H1 (cell line): ENCODE data around the gene AK8. TPM values are rescaled to one million over a fixed set of nuclear protein-coding genes. Genes with fewer than 3 reads are reported as not detected.

ENCODE experiments used
- CTCF ChIA-PET: fragments of 300-600 bp; sonication (Branson Sonifier 250); formaldehyde crosslinking; loops from one replicate; lab custom pipeline; 2021; ENCODE audit not compliant: partially characterized antibody; lab: Charles Lee
- POLR2A ChIA-PET: fragments of 300-600 bp; sonication (Branson Sonifier 250); formaldehyde crosslinking; loops from one replicate; lab custom pipeline; 2021; ENCODE audit warnings: inconsistent platforms; ENCODE audit not compliant: partially characterized antibody; lab: Charles Lee
- DNase-seq, 2 experiments: peaks; one replicate each; pipeline versions ENCODE4 v3.0.0 to v3.0.0-alpha.2; 2010 to 2022; ENCODE audit warnings: low spot score in 2 of 2, low read depth in 1 of 2, mixed read lengths in 1 of 2
- FAIRE-seq: peaks from 2 replicates; lab custom pipeline; 2011; peaks lifted over from hg19 to GRCh38; lab: Jason Lieb, UNC
- H2AFZ ChIP-seq: 2 replicates; pipeline ENCODE4 v1.8.1; 2012; ENCODE audit warnings: low read length, inconsistent platforms
- H2AK5ac ChIP-seq: 2 replicates; pipeline ENCODE4 v1.6.1; 2013; ENCODE audit warnings: low read depth, low read length
- H2BK120ac ChIP-seq: replicated peaks from 2 replicates; pipeline ENCODE3; 2013; ENCODE audit warnings: low read depth, low read length, inconsistent platforms
- H2BK12ac ChIP-seq: 2 replicates; pipeline ENCODE4 v1.6.1; 2013; ENCODE audit warnings: low read depth, low read length
- H2BK15ac ChIP-seq: 2 replicates; pipeline ENCODE4 v1.6.1; 2013; ENCODE audit warnings: low read length
- H2BK20ac ChIP-seq: 2 replicates; pipeline ENCODE4 v1.6.1; 2013; ENCODE audit warnings: low read length
- H2BK5ac ChIP-seq: 2 replicates; pipeline ENCODE4 v1.6.1; 2013; ENCODE audit warnings: low read depth, low read length
- H3K14ac ChIP-seq: 2 replicates; pipeline ENCODE4 v1.6.1; 2013; ENCODE audit warnings: inconsistent platforms; ENCODE audit not compliant: insufficient read length
- H3K18ac ChIP-seq: 2 replicates; pipeline ENCODE4 v1.6.1; 2013; ENCODE audit warnings: low read length; ENCODE audit errors: extremely low read depth
- H3K23ac ChIP-seq: 2 replicates; pipeline ENCODE4 v1.6.1; 2013; ENCODE audit warnings: inconsistent platforms; ENCODE audit not compliant: insufficient read length
- H3K23me2 ChIP-seq: 2 replicates; pipeline ENCODE4 v1.6.1; 2013; ENCODE audit warnings: low read depth, low read length
- H3K27ac ChIP-seq: 2 replicates; pipeline ENCODE4 v1.6.1; 2011; ENCODE audit warnings: low read depth, low read length, inconsistent platforms
- H3K27me3 ChIP-seq, 4 experiments: replicated peaks in 1 of 4; 1 replicate in 1 of 4; 2 replicates in 3 of 4; pipeline versions ENCODE4 v1.6.1 to v1.8.1; 2011 to 2013; ENCODE audit warnings: low read length in 3 of 4, mild to moderate bottlenecking in 3 of 4, inconsistent platforms in 2 of 4, mixed read lengths in 2 of 4, moderate library complexity in 1 of 4; ENCODE audit not compliant: control insufficient read depth in 3 of 4, insufficient read depth in 3 of 4; ENCODE audit errors: extremely low read depth in 1 of 4
- H3K36me3 ChIP-seq, 4 experiments: 2 replicates each; pipeline versions ENCODE4 v1.6.1 to v1.8.1; 2011 to 2013; ENCODE audit warnings: mild to moderate bottlenecking in 4 of 4, low read length in 3 of 4, moderate library complexity in 2 of 4, control low read depth in 1 of 4, inconsistent platforms in 1 of 4; ENCODE audit not compliant: insufficient read depth in 4 of 4, control insufficient read depth in 2 of 4
- H3K4ac ChIP-seq: replicated peaks from 2 replicates; pipeline ENCODE3; 2013; ENCODE audit warnings: low read length, low read depth, mixed read lengths, inconsistent platforms; ENCODE audit not compliant: insufficient read length
- H3K4me1 ChIP-seq, 4 experiments: replicated peaks in 1 of 4; 1 replicate in 1 of 4; 2 replicates in 3 of 4; pipeline versions ENCODE4 v1.6.1 to v1.8.1; 2011 to 2013; ENCODE audit warnings: low read length in 3 of 4, inconsistent platforms in 2 of 4, mixed read lengths in 1 of 4; ENCODE audit not compliant: insufficient read depth in 4 of 4, control insufficient read depth in 3 of 4
- H3K4me2 ChIP-seq, 2 experiments: 2 replicates each; pipeline versions ENCODE4 v1.6.1 to v1.8.1; 2011 to 2013; ENCODE audit warnings: low read depth in 2 of 2, low read length in 2 of 2, control low read depth in 1 of 2, inconsistent platforms in 1 of 2, mild to moderate bottlenecking in 1 of 2; ENCODE audit not compliant: insufficient read depth in 1 of 2
- H3K4me3 ChIP-seq, 4 experiments: fragments of 200-600, 300-600 bp in 1 of 4; sonication (generic), shearing (Covaris generic), sonication (Bioruptor Twin) in 1 of 4; 2 replicates each; pipeline versions ENCODE4 v1.5.1 to v1.8.1; 2011 to 2016; ENCODE audit warnings: low read length in 4 of 4, low read depth in 3 of 4, control low read depth in 2 of 4, inconsistent platforms in 2 of 4, mild to moderate bottlenecking in 2 of 4, mixed read lengths in 1 of 4, moderate library complexity in 1 of 4; ENCODE audit not compliant: insufficient read depth in 2 of 4; ENCODE audit errors: extremely low read depth in 1 of 4
- H3K56ac ChIP-seq: replicated peaks from 2 replicates; pipeline ENCODE3; 2013; ENCODE audit warnings: low read depth, mild to moderate bottlenecking, mixed read lengths, low read length, inconsistent platforms; ENCODE audit not compliant: insufficient read length
- H3K79me1 ChIP-seq: 2 replicates; pipeline ENCODE4 v1.6.1; 2013; ENCODE audit warnings: low read depth, low read length, control low read depth
- H3K79me2 ChIP-seq, 2 experiments: 2 replicates each; pipeline versions ENCODE4 v1.6.1 to v1.8.1; 2012 to 2013; ENCODE audit warnings: low read length in 2 of 2, mild to moderate bottlenecking in 2 of 2, inconsistent platforms in 1 of 2; ENCODE audit not compliant: insufficient read depth in 2 of 2, control insufficient read depth in 1 of 2
- H3K9ac ChIP-seq, 4 experiments: replicated peaks in 1 of 4; 1 replicate in 1 of 4; 2 replicates in 3 of 4; pipeline versions ENCODE4 v1.6.1 to v1.8.1; 2011 to 2013; ENCODE audit warnings: low read depth in 3 of 4, low read length in 3 of 4, control low read depth in 2 of 4, mild to moderate bottlenecking in 2 of 4, moderate library complexity in 2 of 4, inconsistent platforms in 1 of 4; ENCODE audit errors: extremely low read depth in 1 of 4
- H3K9me3 ChIP-seq, 2 experiments: 2 replicates each; pipeline versions ENCODE4 v1.6.1 to v1.8.1; 2012 to 2013; ENCODE audit warnings: mild to moderate bottlenecking in 2 of 2, moderate library complexity in 2 of 2, control low read depth in 1 of 2, inconsistent platforms in 1 of 2, low read depth in 1 of 2, low read length in 1 of 2, mixed read lengths in 1 of 2; ENCODE audit not compliant: insufficient read depth in 2 of 2
- H4K20me1 ChIP-seq, 2 experiments: replicated peaks in 1 of 2; 2 replicates each; pipeline versions ENCODE3 to v1.8.1; 2011 to 2013; ENCODE audit warnings: inconsistent platforms in 2 of 2, low read length in 2 of 2, mild to moderate bottlenecking in 1 of 2; ENCODE audit not compliant: insufficient read depth in 2 of 2, control insufficient read depth in 1 of 2
- H4K5ac ChIP-seq: 2 replicates; pipeline ENCODE4 v1.6.1; 2013; ENCODE audit warnings: low read length, low read depth, mixed read lengths, inconsistent platforms; ENCODE audit not compliant: insufficient read length
- H4K8ac ChIP-seq: 2 replicates; pipeline ENCODE4 v1.8.0; 2013; ENCODE audit warnings: mild to moderate bottlenecking, moderate library complexity, low read length, inconsistent platforms; ENCODE audit not compliant: insufficient read depth; ENCODE audit errors: extremely low read depth
- H4K91ac ChIP-seq: replicated peaks from 2 replicates; pipeline ENCODE3; 2013; ENCODE audit warnings: low read length, mixed read lengths, inconsistent platforms; ENCODE audit not compliant: insufficient read length
- BACH1 ChIP-seq: IDR thresholded peaks from 2 replicates; pipeline ENCODE4 v1.6.1; 2012; ENCODE audit warnings: low read length, improper control_type of control experiment
- EZH2 ChIP-seq: fragments of 200-600 bp; sonication (generic); IDR thresholded peaks from 2 replicates; pipeline ENCODE4 v1.7.1; 2012; ENCODE audit warnings: low read depth, mild to moderate bottlenecking, moderate library complexity, low read length, inconsistent platforms; ENCODE audit not compliant: severe bottlenecking
- KDM4A ChIP-seq: IDR thresholded peaks from one replicate; pipeline ENCODE4 v1.7.1; 2012; ENCODE audit warnings: low read depth, mild to moderate bottlenecking, moderate library complexity, low read length, inconsistent platforms; ENCODE audit not compliant: severe bottlenecking
- NRF1 ChIP-seq: IDR thresholded peaks from 2 replicates; pipeline ENCODE4 v1.6.1; 2011; ENCODE audit warnings: mild to moderate bottlenecking, low read depth, low read length, improper control_type of control experiment
- POLR2AphosphoS5 ChIP-seq: IDR thresholded peaks from 2 replicates; pipeline ENCODE4 v1.6.1; 2011; ENCODE audit warnings: low read depth, low read length
- RFX5 ChIP-seq: IDR thresholded peaks from 2 replicates; pipeline ENCODE4 v1.6.1; 2011; ENCODE audit warnings: low read depth, low read length, improper control_type of control experiment, borderline replicate concordance
- TAF1 ChIP-seq: IDR thresholded peaks from 2 replicates; pipeline ENCODE4 v1.6.1; 2011; ENCODE audit warnings: mild to moderate bottlenecking, low read depth, low read length
- TCF12 ChIP-seq: IDR thresholded peaks from 2 replicates; pipeline ENCODE4 v1.6.1; 2011; ENCODE audit warnings: low read depth, mild to moderate bottlenecking, low read length
- WGBS, 2 experiments: shearing (Covaris generic) in 1 of 2; methylation state at CpG; one replicate each; pipeline versions ENCODE4 v1.1.6 to v1.1.7; 2013 to 2015; ENCODE audit warnings: low lambda C conversion rate in 2 of 2, mixed read lengths in 2 of 2, inconsistent platforms in 1 of 2, low coverage in 1 of 2, missing lambda C conversion rate in 1 of 2; ENCODE audit not compliant: insufficient replicate concordance in 2 of 2, insufficient coverage in 1 of 2, insufficient read length in 1 of 2; ENCODE audit errors: extremely low coverage in 1 of 2, missing lambda C conversion rate in 1 of 2; 5-methylcytosine and 5-hydroxymethylcytosine counted together
- polyA plus RNA-seq, 7 experiments: library from polyadenylated mRNA; depleted of rRNA in 3 of 7; stranded (reverse) in 5 of 7; unstranded in 2 of 7; fragments of >200 nt in 5 of 7; fragments of 200-250 nt in 2 of 7; gene quantifications; 1 replicate in 5 of 7; 2 replicates in 1 of 7; 4 replicates in 1 of 7; pipeline versions ENCODE4 v1.2.1 to v1.2.3, GENCODE V29; 2011 to 2013; ENCODE audit warnings: missing spikeins in 2 of 7, mixed read lengths in 2 of 7
- total RNA-seq: library from RNA; stranded (reverse); fragmentation: NEBNext Ultra II Directional; extraction: Animal tissue kit (Norgen Biotek cat#: 25700); gene quantifications from 2 replicates; pipeline ENCODE4 v1.2.1, GENCODE V29; 2021

The AK8 gene
- total and polyA plus RNA-seq, 2 of the 8 experiments (the other 6 are each of a cell fraction or from before 2014, with no cell fraction given) = 0.35 to 0.48 TPM

DNA sequence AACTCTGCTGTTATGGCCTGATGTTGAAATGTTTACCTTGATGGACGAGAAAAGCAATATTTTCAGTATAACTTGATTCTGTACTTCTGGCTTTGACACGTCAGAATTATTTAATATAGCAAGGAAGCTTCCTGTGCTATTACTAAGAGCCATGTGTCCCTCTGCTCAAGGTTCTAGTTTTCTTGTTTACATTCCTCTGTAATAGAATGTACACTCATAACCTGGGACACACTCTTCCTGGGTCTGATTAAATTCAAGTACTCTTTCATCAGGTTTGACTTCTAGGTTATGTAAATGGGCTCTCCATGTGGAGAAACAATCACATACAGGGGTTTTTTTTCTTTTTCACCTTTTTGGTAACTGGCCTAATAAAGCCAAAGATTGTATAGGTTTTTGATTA is 174.7 kb downstream of the AK8 start:
- FAIRE-seq (no peak), DNase-seq (no peak)
- TF ChIP-seq POLR2AphosphoS5 (no peak), NRF1 (no peak), TCF12 (no peak), RFX5 (no peak), EZH2 (no peak), KDM4A (no peak), TAF1 (no peak), BACH1 (no peak)
- Histone ChIP-seq H3K23me2 (no peaks in the 10 kb centered on the region), H3K4me3 (no peak overlapping the region), H3K23ac (no peak overlapping the region), H3K79me2 (no peaks in the 10 kb centered on the region), H3K4me2 (no peak overlapping the region), H3K36me3 (no peaks in the 10 kb centered on the region), H3K4ac (no peak overlapping the region), H2AK5ac (no peak overlapping the region), H2BK15ac (no peak overlapping the region), H2BK5ac (no peak overlapping the region), H3K9ac (no peak overlapping the region), H3K18ac (no peak overlapping the region), H2BK120ac (no peak overlapping the region), H3K56ac (no peak overlapping the region), H2BK20ac (no peak overlapping the region), H4K8ac (no peak overlapping the region), H4K5ac (no peak overlapping the region), H3K9me3 (peaks cover 15 to 27% of the 10 kb centered on the region in 2 experiments), H3K27ac (no peak overlapping the region), H3K27me3 (no peaks in the 10 kb centered on the region), H3K4me1 (no peaks in the 10 kb centered on the region), H2AFZ (no peak overlapping the region), H3K79me1 (no peaks in the 10 kb centered on the region), H3K14ac (no peak overlapping the region), H4K20me1 (no peaks in the 10 kb centered on the region), H2BK12ac (no peak overlapping the region), H4K91ac (no peak overlapping the region)
- ChIA-PET CTCF (interaction anchor here (1.4 kb wide), 1 partner anchor 9 kb away, joined by 13 read pairs; no protein-coding TSS in a partner anchor), POLR2A (no interaction called here)
- 85% methylated on average over 2 of the region's 2 CpGs; no CpG with 5 or more reads in 1 of the 2 experiments for WGBS, 2 experiments
